Adrenal gland (tissue), 5 donors: ENCODE measurements around the gene CFAP45.

ENCODE experiments used
- POLR2A ChIP-seq, 2 donors: fragments of 450-650 bp; IDR thresholded peaks; one replicate each; pipeline ENCODE4 v1.6.1; 2017; ENCODE audit warnings: antibody characterized with exemption in 2 of 2, mild to moderate bottlenecking in 2 of 2, moderate library complexity in 1 of 2
- TF ChIP-seq, protein P1 (sequence below), 6 experiments: fragments of 450-650 bp in 4 of 6; fragments of 200-600 bp in 2 of 6; sonication (generic) in 1 of 6; IDR thresholded peaks; 1 replicate in 5 of 6; 2 replicates in 1 of 6; pipeline versions ENCODE4 v1.5.1 to v1.8.0; 2016 to 2021; ENCODE audit warnings: antibody characterized with exemption in 6 of 6, mild to moderate bottlenecking in 2 of 6, moderate library complexity in 1 of 6
- donor health status: DM: no; HTN: no; CAD: no.

DNA sequence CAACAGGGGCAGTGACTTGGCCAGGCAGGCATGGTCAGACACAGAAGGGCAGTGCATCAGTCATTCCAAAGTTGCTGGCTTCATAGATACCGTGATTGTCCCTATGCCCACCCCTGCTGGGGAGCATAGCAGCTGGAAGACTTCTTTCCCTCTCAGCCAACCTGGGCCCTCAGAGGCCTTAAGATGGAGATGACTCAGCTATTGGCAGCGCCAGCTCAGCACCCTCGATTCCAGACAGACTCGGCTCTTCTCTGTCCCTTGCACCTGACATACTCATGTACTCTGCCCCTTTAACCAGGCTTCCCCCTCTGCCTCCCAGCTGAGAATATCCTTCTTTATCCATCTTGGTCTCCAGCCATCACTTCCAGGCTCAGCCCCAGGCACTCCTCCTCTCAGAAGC, 56.5 kb downstream of the CFAP45 start:
- TF ChIP-seq, protein P1, sequence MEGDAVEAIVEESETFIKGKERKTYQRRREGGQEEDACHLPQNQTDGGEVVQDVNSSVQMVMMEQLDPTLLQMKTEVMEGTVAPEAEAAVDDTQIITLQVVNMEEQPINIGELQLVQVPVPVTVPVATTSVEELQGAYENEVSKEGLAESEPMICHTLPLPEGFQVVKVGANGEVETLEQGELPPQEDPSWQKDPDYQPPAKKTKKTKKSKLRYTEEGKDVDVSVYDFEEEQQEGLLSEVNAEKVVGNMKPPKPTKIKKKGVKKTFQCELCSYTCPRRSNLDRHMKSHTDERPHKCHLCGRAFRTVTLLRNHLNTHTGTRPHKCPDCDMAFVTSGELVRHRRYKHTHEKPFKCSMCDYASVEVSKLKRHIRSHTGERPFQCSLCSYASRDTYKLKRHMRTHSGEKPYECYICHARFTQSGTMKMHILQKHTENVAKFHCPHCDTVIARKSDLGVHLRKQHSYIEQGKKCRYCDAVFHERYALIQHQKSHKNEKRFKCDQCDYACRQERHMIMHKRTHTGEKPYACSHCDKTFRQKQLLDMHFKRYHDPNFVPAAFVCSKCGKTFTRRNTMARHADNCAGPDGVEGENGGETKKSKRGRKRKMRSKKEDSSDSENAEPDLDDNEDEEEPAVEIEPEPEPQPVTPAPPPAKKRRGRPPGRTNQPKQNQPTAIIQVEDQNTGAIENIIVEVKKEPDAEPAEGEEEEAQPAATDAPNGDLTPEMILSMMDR (IDR thresholded peaks at IDR 0.05): no peak
- TF ChIP-seq POLR2A (IDR thresholded peaks at IDR 0.05): no peak
